Esophagus (tissue), 2 donors: ENCODE measurements around the gene DAB1. TPM values are rescaled to one million over a fixed set of nuclear protein-coding genes. Genes with fewer than 3 reads are reported as not detected.

Experiments
- H3K27ac ChIP-seq, 2 donors: one replicate each; pipeline ENCODE4 v1.5.1; 2013; ENCODE audit warnings: low read depth in 2 of 2, mild to moderate bottlenecking in 2 of 2, inconsistent platforms in 1 of 2, low read length in 1 of 2, moderate library complexity in 1 of 2
- H3K27me3 ChIP-seq, 2 donors: one replicate each; pipeline ENCODE4 v1.6.1; 2013; ENCODE audit warnings: low read length in 2 of 2, control low read depth in 1 of 2, mild to moderate bottlenecking in 1 of 2; ENCODE audit not compliant: insufficient read depth in 2 of 2, control insufficient read depth in 1 of 2
- H3K36me3 ChIP-seq, 2 donors: one replicate each; pipeline ENCODE4 v1.6.1; 2013; ENCODE audit warnings: low read length in 1 of 2; ENCODE audit not compliant: control insufficient read depth in 2 of 2, insufficient read depth in 2 of 2
- H3K4me1 ChIP-seq, 2 donors: one replicate each; pipeline ENCODE4 v1.6.1; 2013; ENCODE audit warnings: low read length in 1 of 2; ENCODE audit not compliant: control insufficient read depth in 2 of 2, insufficient read depth in 2 of 2
- H3K4me3 ChIP-seq, 2 donors: one replicate each; pipeline ENCODE4 v1.5.1; 2013; ENCODE audit warnings: low read length in 2 of 2, mild to moderate bottlenecking in 2 of 2, low read depth in 1 of 2, moderate library complexity in 1 of 2
- H3K9me3 ChIP-seq, 2 donors: one replicate each; pipeline ENCODE4 v1.6.1; 2013; ENCODE audit warnings: mild to moderate bottlenecking in 2 of 2, low read depth in 1 of 2, low read length in 1 of 2, moderate library complexity in 1 of 2; ENCODE audit not compliant: control insufficient read depth in 2 of 2, insufficient read depth in 1 of 2
- WGBS, 2 donors: extraction: QIAGEN DNeasy Blood & Tissue Kit; methylation state at CpG; one replicate each; pipeline ENCODE4 v1.1.7; 2013; 5-methylcytosine and 5-hydroxymethylcytosine counted together
- polyA plus RNA-seq, 2 donors: library from polyadenylated mRNA; stranded (reverse); fragments of 200-250 nt; gene quantifications; one replicate each; pipeline ENCODE4 v1.2.3, GENCODE V29; 2013
- donor health status: healthy with polysubstance abuse.
- donor health status: Bipolar disorder and iron deficiency.

DAB1 gene
- polyA plus RNA-seq, 2 donors = 0.04 TPM; not detected in 1

DNA sequence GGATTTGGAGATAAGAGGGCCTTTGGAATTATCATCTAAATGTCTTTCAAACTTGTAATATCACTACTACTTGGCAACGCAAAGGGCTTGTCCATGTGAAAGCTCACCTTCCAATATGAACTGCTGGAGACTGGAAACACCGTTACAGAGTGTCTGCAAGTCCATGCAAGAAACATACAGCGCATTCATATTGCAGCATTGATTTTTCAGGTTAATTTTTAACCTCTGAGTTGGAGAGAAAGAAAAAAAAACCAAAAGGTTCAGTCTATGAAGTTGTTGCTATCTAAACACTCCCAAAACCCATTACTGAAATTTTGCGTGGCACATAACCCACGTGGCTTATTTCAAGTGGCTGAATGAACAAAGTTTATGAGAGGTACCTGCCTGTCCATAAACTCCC is 23.8 kb downstream of the DAB1 start:
- Histone ChIP-seq H3K9me3 (no peaks in the 10 kb centered on the region), H3K27me3 (no peaks in the 10 kb centered on the region), H3K27ac (no peak overlapping the region), H3K36me3 (no peaks in the 10 kb centered on the region), H3K4me3 (no peak overlapping the region), H3K4me1 (no peaks in the 10 kb centered on the region)
- 60 to 68% methylated on average over 5 of the region's 5 CpGs for WGBS, 2 donors

DNA sequence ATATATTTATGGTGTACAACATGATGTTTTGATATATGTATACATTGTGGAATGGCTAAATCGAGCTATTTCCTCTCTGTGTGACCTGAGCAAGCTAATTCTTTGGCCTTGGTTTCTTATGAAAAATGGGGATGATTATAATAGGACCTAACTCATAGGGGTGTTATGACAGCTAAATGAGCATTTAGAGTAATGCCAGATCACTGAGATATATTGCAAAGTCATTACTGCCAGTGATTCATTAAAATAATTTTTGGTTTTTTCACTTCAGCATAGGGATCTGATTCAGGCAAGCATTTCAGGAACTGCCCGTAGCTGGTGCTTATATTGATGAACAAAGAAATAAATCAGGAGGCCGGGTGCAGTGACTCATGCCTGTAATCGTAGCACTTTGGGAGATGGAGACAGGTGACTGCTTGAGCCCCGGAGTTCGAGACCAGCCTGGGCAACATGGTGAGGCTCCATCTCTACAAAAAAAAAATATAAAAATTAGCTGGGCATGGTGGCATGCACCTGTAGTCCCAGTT is 30.7 kb downstream of the DAB1 start:
- 82 to 84% methylated on average over 6 of the region's 6 CpGs for WGBS, 2 donors
- H3K36me3 ChIP-seq = no peaks in the 10 kb centered on the region
- H3K4me3 ChIP-seq = no peak overlapping the region
- no peaks in the 10 kb centered on the region for H3K27me3 ChIP-seq
- no peaks in the 10 kb centered on the region for H3K4me1 ChIP-seq
- no peaks in the 10 kb centered on the region for H3K9me3 ChIP-seq
- no peak overlapping the region for H3K27ac ChIP-seq

DNA sequence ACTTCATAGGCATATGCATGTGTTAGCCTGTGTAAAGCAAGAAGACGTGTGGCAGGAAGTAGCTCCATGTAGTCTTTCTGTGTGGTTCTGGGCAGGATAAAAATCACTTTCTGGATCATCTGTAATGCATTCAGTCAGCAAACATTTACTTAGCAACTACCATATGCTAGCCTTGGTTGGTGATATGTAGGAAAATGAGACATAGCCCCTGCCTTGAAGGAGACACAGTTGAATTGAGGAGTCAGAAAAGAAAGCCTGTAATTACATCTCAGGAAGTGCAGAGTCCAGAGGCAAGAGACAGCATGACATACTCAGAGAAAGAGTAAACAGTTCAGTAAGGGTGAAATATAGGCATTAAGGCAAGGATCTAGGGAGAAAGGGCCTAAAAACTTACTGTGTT is 38.5 kb downstream of the DAB1 start:
- 30 to 50% methylated on average over 1 of the region's 1 CpG for WGBS, 2 donors

DNA sequence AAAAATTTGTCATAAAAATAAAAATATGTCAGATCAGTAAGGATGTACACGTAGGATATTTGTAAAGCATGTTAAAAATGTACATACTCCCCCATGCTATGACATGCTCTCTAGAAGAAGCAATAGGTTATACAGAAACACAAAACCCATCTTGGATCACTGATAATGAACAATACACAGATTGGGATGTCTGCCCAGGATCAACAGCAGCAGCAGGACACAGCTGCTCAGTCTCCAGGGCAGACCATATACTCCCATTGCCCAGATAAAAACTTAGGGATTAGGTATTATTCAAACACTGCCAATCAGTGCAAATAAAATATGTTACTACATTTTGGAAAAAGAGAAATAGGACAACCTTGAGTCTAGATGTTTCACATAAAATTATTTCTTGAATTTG is 39.0 kb downstream of the DAB1 start:
- Histone ChIP-seq H3K9me3 (no peaks in the 10 kb centered on the region), H3K36me3 (no peaks in the 10 kb centered on the region), H3K4me3 (no peak overlapping the region), H3K27me3 (peaks cover 0 to 4% of the 10 kb centered on the region in 2 donors), H3K4me1 (no peaks in the 10 kb centered on the region), H3K27ac (no peak overlapping the region)
- 32 to 46% methylated on average over 1 of the region's 1 CpG for WGBS, 2 donors

More for the DNA sequence above, 38.5 kb downstream of the DAB1 start:
- Histone ChIP-seq H3K4me3 (no peak overlapping the region), H3K9me3 (no peaks in the 10 kb centered on the region), H3K36me3 (no peaks in the 10 kb centered on the region), H3K27ac (no peak overlapping the region), H3K4me1 (no peaks in the 10 kb centered on the region), H3K27me3 (peaks cover 0 to 2% of the 10 kb centered on the region in 2 donors)

DNA sequence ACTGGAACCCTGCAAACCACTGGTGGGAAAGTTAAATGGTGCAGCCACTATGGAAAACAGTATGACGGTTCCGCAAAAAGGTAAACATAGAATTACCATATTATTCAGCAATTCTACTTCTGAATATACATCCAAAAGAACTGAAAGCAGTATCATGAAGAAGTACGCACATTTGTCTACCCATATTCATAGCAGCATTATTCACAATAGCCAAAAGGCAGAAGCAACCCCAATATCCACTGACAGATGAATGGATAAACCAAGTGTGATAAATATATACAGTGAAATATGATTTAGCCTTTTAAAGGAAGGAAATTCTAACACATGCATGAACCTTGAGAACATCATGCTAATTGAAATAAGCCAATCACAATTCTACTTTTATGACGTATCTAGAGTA is 39.6 kb downstream of the DAB1 start:
- Histone ChIP-seq H3K36me3 (no peaks in the 10 kb centered on the region), H3K27ac (no peak overlapping the region), H3K4me1 (no peaks in the 10 kb centered on the region), H3K4me3 (no peak overlapping the region), H3K9me3 (no peaks in the 10 kb centered on the region), H3K27me3 (peaks cover 0 to 4% of the 10 kb centered on the region in 2 donors)
- WGBS, 2 donors = 87 to 92% methylated on average over 4 of the region's 4 CpGs

DNA sequence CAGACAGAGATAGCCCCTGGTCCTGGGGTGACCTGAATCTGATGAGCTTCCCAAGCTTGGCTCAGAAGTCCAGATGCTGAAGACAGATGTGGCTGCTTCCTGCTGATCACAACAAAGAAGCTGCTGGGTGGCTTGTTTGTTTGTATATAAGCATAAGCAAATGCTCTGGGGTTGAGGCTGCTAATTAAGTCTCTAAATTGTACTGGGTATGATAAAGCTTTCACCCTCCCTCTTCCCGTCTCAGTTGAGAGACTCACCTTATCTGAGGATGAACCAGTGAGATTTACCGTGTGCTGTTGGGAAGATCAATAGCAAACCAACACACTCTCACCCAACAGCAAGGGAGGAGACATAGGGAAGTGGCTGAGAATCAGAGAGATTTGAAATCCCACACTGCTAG is 42.0 kb downstream of the DAB1 start:
- no peaks in the 10 kb centered on the region for H3K4me1 ChIP-seq
- no peak overlapping the region for H3K27ac ChIP-seq
- H3K4me3 ChIP-seq = no peak overlapping the region
- peaks cover 0 to 4% of the 10 kb centered on the region in 2 donors for H3K27me3 ChIP-seq
- H3K36me3 ChIP-seq = no peaks in the 10 kb centered on the region
- WGBS, 2 donors = 27 to 44% methylated on average over 2 of the region's 2 CpGs
- no peaks in the 10 kb centered on the region for H3K9me3 ChIP-seq

DNA sequence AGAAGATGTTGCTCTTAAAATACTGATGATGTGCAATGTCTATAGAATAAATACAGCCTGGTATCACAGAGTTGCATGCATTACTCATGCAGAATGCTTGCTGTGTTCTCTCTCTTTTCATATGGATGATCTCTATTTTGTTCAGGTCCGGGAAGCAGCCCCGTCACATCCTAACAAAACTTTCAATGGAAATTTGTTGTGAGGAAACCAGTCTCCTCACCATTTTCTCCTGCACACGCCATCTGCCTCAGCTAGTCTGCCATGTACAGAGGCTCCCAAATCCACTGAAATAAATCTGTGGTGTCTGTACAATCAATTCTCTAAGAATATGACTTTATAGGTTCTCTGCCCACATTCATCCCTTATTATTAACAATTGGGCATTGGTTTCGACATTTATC is 42.4 kb downstream of the DAB1 start:
- Histone ChIP-seq H3K9me3 (no peaks in the 10 kb centered on the region), H3K27ac (no peak overlapping the region), H3K27me3 (peaks cover 0 to 4% of the 10 kb centered on the region in 2 donors), H3K4me1 (no peaks in the 10 kb centered on the region), H3K4me3 (no peak overlapping the region), H3K36me3 (no peaks in the 10 kb centered on the region)
- 79 to 81% methylated on average over 4 of the region's 4 CpGs for WGBS, 2 donors

DNA sequence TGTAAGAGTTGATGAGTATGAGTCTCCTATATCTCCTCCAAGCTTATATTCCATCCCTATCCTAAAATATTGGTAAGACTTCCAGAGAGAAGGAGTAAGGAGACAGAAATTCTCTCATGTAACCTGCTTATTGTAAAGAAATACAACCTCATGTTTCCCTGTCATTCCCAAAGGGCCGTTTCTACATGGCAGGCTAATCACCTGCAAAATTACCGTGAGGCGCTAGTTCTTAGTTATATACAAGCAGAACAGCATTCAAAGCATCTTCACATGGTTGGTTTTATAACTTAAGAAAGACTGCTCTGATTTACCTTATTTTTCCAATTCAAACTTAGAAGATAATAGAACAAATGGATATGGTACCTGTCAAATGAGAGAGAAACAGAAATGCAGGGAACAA is 42.9 kb downstream of the DAB1 start:
- 86 to 87% methylated on average over 3 of the region's 3 CpGs for WGBS, 2 donors
- no peaks in the 10 kb centered on the region for H3K9me3 ChIP-seq
- no peaks in the 10 kb centered on the region for H3K36me3 ChIP-seq
- no peak overlapping the region for H3K4me3 ChIP-seq
- peaks cover 0 to 4% of the 10 kb centered on the region in 2 donors for H3K27me3 ChIP-seq
- no peaks in the 10 kb centered on the region for H3K4me1 ChIP-seq
- no peak overlapping the region for H3K27ac ChIP-seq

DNA sequence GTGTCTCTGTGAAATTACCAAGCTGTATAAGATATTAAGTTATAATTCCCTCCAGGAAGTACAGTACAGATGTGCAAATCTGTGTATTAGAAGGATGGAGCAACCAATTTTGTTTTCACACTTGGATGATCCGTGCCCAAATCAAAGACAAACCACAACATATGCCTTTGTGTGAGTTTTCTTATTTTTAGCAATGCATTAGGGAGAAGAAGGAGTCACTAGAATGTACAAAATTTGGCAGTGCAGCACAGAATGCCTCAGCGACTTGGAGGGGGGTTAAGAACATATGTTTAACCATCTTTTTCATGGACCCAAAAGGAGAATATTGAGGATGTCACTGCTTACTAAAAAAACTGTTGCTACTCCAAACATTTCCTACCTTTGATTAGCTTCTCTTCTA is 45.3 kb downstream of the DAB1 start:
- H3K9me3 ChIP-seq = no peaks in the 10 kb centered on the region
- H3K36me3 ChIP-seq = no peaks in the 10 kb centered on the region
- 66 to 85% methylated on average over 2 of the region's 2 CpGs for WGBS, 2 donors
- no peaks in the 10 kb centered on the region for H3K4me1 ChIP-seq
- no peak overlapping the region for H3K27ac ChIP-seq
- H3K27me3 ChIP-seq = peaks cover 0 to 4% of the 10 kb centered on the region in 2 donors
- H3K4me3 ChIP-seq = no peak overlapping the region

DNA sequence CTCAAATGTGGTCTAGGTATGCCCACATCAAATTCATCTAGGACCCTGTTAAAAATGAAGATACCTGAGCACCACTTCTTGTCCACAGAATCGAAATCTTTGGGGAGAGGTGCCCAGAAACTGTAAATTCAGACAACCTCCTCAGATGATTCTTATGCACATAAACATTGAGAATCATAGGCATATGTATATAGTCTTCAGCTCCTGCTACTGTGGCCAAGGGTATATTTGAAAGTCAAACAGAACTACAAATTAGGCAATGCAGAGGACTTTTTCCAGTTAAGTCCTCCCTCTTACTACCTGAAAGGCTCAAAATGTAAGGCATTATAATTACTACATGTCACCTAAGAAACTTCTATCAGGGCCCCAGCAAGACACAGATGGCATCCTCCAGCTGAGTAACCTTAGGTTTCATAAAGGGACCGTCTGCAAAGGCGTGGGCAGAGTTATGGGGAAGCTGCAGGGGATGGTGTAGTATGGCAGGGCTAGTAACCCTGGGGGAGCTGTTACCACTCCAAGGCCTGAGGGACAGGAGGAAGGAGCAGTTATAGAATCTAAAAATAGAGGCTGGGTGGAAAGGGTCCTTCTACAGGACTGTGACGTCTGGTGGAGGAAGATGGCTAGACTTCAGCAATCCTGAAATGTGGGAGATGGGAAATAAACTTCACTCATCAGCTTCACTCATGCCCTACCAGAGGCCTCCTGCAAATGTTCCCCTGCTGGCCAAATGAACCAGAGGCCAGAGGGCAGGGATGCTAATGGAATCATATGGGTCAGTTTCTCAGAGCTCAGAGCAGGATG is 46.3 kb downstream of the DAB1 start:
- Histone ChIP-seq H3K27ac (no peak overlapping the region), H3K36me3 (no peaks in the 10 kb centered on the region), H3K4me1 (no peaks in the 10 kb centered on the region), H3K27me3 (peaks cover 0 to 4% of the 10 kb centered on the region in 2 donors), H3K4me3 (no peak overlapping the region), H3K9me3 (no peaks in the 10 kb centered on the region)
- 57 to 75% methylated on average over 4 of the region's 4 CpGs for WGBS, 2 donors
